ENCODE data around the gene MMRN1.
"Not testable (repeated sequence)": the region's sequence is repeated elsewhere in the genome, so short reads cannot be mapped to it uniquely, and the experiment has no call there.

The MMRN1 gene

GRCh38 chr4:89889289-89889688, 5.4 kb upstream of the MMRN1 start:
- no peaks in the 10 kb centered on the region for H3K4me1 ChIP-seq (ENCODE audit: control insufficient read depth, insufficient read depth, low read length)

GRCh38 chr4:89897867-89898266, 3.2 kb downstream of the MMRN1 start:
- H3K27me3 ChIP-seq (ENCODE audit: control insufficient read depth, insufficient read depth, low read length): no peaks in the 10 kb centered on the region
- H3K36me3 ChIP-seq (ENCODE audit: control insufficient read depth, insufficient read depth, low read length): no peaks in the 10 kb centered on the region
- H3K9me3 ChIP-seq (ENCODE audit: control insufficient read depth, insufficient read depth, low read length): no peaks in the 10 kb centered on the region
- H3K4me1 ChIP-seq (ENCODE audit: control insufficient read depth, insufficient read depth, low read length): no peaks in the 10 kb centered on the region
- H3K4me3 ChIP-seq (ENCODE audit: low read depth, low read length): no peak overlapping the region
- H3K9ac ChIP-seq (ENCODE audit: low read depth, low read length): no peak overlapping the region

More at GRCh38 chr4:89889289-89889688, 5.4 kb upstream of the MMRN1 start:
- Histone ChIP-seq H3K27me3 (ENCODE audit: control insufficient read depth, insufficient read depth, low read length) (no peaks in the 10 kb centered on the region), H3K9me3 (ENCODE audit: control insufficient read depth, insufficient read depth, low read length) (no peaks in the 10 kb centered on the region), H3K36me3 (ENCODE audit: control insufficient read depth, insufficient read depth, low read length) (no peaks in the 10 kb centered on the region), H3K9ac (ENCODE audit: low read depth, low read length) (no peak overlapping the region), H3K4me3 (ENCODE audit: low read depth, low read length) (no peak overlapping the region)

GRCh38 chr4:89898304-89898716, 3.7 kb downstream of the MMRN1 start:
- Histone ChIP-seq H3K27me3 (ENCODE audit: control insufficient read depth, insufficient read depth, low read length) (no peaks in the 10 kb centered on the region), H3K9me3 (ENCODE audit: control insufficient read depth, insufficient read depth, low read length) (no peaks in the 10 kb centered on the region), H3K36me3 (ENCODE audit: control insufficient read depth, insufficient read depth, low read length) (no peaks in the 10 kb centered on the region), H3K9ac (ENCODE audit: low read depth, low read length) (no peak overlapping the region), H3K4me3 (ENCODE audit: low read depth, low read length) (no peak overlapping the region), H3K4me1 (ENCODE audit: control insufficient read depth, insufficient read depth, low read length) (no peaks in the 10 kb centered on the region)

GRCh38 chr4:89899152-89899551, 4.5 kb downstream of the MMRN1 start:
- Histone ChIP-seq H3K36me3 (ENCODE audit: control insufficient read depth, insufficient read depth, low read length) (no peaks in the 10 kb centered on the region), H3K27me3 (ENCODE audit: control insufficient read depth, insufficient read depth, low read length) (no peaks in the 10 kb centered on the region), H3K4me1 (ENCODE audit: control insufficient read depth, insufficient read depth, low read length) (no peaks in the 10 kb centered on the region), H3K9me3 (ENCODE audit: control insufficient read depth, insufficient read depth, low read length) (no peaks in the 10 kb centered on the region), H3K4me3 (ENCODE audit: low read depth, low read length) (no peak overlapping the region), H3K9ac (ENCODE audit: low read depth, low read length) (no peak overlapping the region)

- Histone ChIP-seq H3K4me3 (ENCODE audit: low read depth, low read length) (no peak overlapping the region), H3K9me3 (ENCODE audit: control insufficient read depth, insufficient read depth, low read length) (no peaks in the 10 kb centered on the region)
These were observed 5.2 kb downstream of the MMRN1 start for GRCh38 chr4:89899854-89900253.

GRCh38 chr4:89901808-89902431, 7.3 kb downstream of the MMRN1 start:
- not testable (repeated sequence) for H3K4me1 ChIP-seq (ENCODE audit: control insufficient read depth, insufficient read depth, low read length); H3K9ac ChIP-seq (ENCODE audit: low read depth, low read length); H3K36me3 ChIP-seq (ENCODE audit: control insufficient read depth, insufficient read depth, low read length)

More at GRCh38 chr4:89899854-89900253, 5.2 kb downstream of the MMRN1 start:
- Histone ChIP-seq H3K4me1 (ENCODE audit: control insufficient read depth, insufficient read depth, low read length) (no peaks in the 10 kb centered on the region), H3K27me3 (ENCODE audit: control insufficient read depth, insufficient read depth, low read length) (no peaks in the 10 kb centered on the region), H3K36me3 (ENCODE audit: control insufficient read depth, insufficient read depth, low read length) (no peaks in the 10 kb centered on the region), H3K9ac (ENCODE audit: low read depth, low read length) (no peak overlapping the region)

GRCh38 chr4:89904524-89904923, 9.9 kb downstream of the MMRN1 start:
- Histone ChIP-seq H3K36me3 (ENCODE audit: control insufficient read depth, insufficient read depth, low read length) (no peaks in the 10 kb centered on the region), H3K9me3 (ENCODE audit: control insufficient read depth, insufficient read depth, low read length) (no peaks in the 10 kb centered on the region), H3K4me3 (ENCODE audit: low read depth, low read length) (no peak overlapping the region), H3K9ac (ENCODE audit: low read depth, low read length) (no peak overlapping the region), H3K4me1 (ENCODE audit: control insufficient read depth, insufficient read depth, low read length) (peaks cover 3% of the 10 kb centered on the region), H3K27me3 (ENCODE audit: control insufficient read depth, insufficient read depth, low read length) (no peaks in the 10 kb centered on the region)

More at GRCh38 chr4:89901808-89902431, 7.3 kb downstream of the MMRN1 start:
- H3K27me3 ChIP-seq (ENCODE audit: control insufficient read depth, insufficient read depth, low read length); H3K4me3 ChIP-seq (ENCODE audit: low read depth, low read length); H3K9me3 ChIP-seq (ENCODE audit: control insufficient read depth, insufficient read depth, low read length): not testable (repeated sequence)

GRCh38 chr4:89906316-89906715, 11.7 kb downstream of the MMRN1 start:
- Histone ChIP-seq H3K9me3 (ENCODE audit: control insufficient read depth, insufficient read depth, low read length) (no peaks in the 10 kb centered on the region), H3K27me3 (ENCODE audit: control insufficient read depth, insufficient read depth, low read length) (no peaks in the 10 kb centered on the region), H3K4me3 (ENCODE audit: low read depth, low read length) (no peak overlapping the region), H3K36me3 (ENCODE audit: control insufficient read depth, insufficient read depth, low read length) (no peaks in the 10 kb centered on the region), H3K4me1 (ENCODE audit: control insufficient read depth, insufficient read depth, low read length) (peaks cover 3% of the 10 kb centered on the region), H3K9ac (ENCODE audit: low read depth, low read length) (no peak overlapping the region)

- Histone ChIP-seq H3K36me3 (ENCODE audit: control insufficient read depth, insufficient read depth, low read length) (no peaks in the 10 kb centered on the region), H3K4me1 (ENCODE audit: control insufficient read depth, insufficient read depth, low read length) (peaks cover 3% of the 10 kb centered on the region), H3K9me3 (ENCODE audit: control insufficient read depth, insufficient read depth, low read length) (no peaks in the 10 kb centered on the region), H3K27me3 (ENCODE audit: control insufficient read depth, insufficient read depth, low read length) (no peaks in the 10 kb centered on the region), H3K9ac (ENCODE audit: low read depth, low read length) (no peak overlapping the region), H3K4me3 (ENCODE audit: low read depth, low read length) (no peak overlapping the region)
These were observed 12.3 kb downstream of the MMRN1 start for GRCh38 chr4:89906777-89907521.

- Histone ChIP-seq H3K27me3 (ENCODE audit: control insufficient read depth, insufficient read depth, low read length) (no peaks in the 10 kb centered on the region), H3K9me3 (ENCODE audit: control insufficient read depth, insufficient read depth, low read length) (no peaks in the 10 kb centered on the region), H3K36me3 (ENCODE audit: control insufficient read depth, insufficient read depth, low read length) (no peaks in the 10 kb centered on the region), H3K4me3 (ENCODE audit: low read depth, low read length) (no peak overlapping the region), H3K9ac (ENCODE audit: low read depth, low read length) (no peak overlapping the region), H3K4me1 (ENCODE audit: control insufficient read depth, insufficient read depth, low read length) (peaks cover 3% of the 10 kb centered on the region)
These were observed 15.2 kb downstream of the MMRN1 start for GRCh38 chr4:89909889-89910288.

- H3K9ac ChIP-seq (ENCODE audit: low read depth, low read length): no peak overlapping the region
- no peak overlapping the region for H3K4me3 ChIP-seq (ENCODE audit: low read depth, low read length)
- H3K27me3 ChIP-seq (ENCODE audit: control insufficient read depth, insufficient read depth, low read length): no peaks in the 10 kb centered on the region
- no peaks in the 10 kb centered on the region for H3K36me3 ChIP-seq (ENCODE audit: control insufficient read depth, insufficient read depth, low read length)
- H3K4me1 ChIP-seq (ENCODE audit: control insufficient read depth, insufficient read depth, low read length): peaks cover 7% of the 10 kb centered on the region
- no peaks in the 10 kb centered on the region for H3K9me3 ChIP-seq (ENCODE audit: control insufficient read depth, insufficient read depth, low read length)
These were observed 19.0 kb downstream of the MMRN1 start for GRCh38 chr4:89913623-89914022.
